ENCODE data around the gene LGI1. TPM values are rescaled to one million over a fixed set of nuclear protein-coding genes. Genes with fewer than 3 reads are reported as not detected.

Gene LGI1
- total and polyA plus RNA-seq, 9 of the 15 experiments (the other 6 are each of a cell fraction or from before 2014, with no cell fraction given) = not detected

DNA sequence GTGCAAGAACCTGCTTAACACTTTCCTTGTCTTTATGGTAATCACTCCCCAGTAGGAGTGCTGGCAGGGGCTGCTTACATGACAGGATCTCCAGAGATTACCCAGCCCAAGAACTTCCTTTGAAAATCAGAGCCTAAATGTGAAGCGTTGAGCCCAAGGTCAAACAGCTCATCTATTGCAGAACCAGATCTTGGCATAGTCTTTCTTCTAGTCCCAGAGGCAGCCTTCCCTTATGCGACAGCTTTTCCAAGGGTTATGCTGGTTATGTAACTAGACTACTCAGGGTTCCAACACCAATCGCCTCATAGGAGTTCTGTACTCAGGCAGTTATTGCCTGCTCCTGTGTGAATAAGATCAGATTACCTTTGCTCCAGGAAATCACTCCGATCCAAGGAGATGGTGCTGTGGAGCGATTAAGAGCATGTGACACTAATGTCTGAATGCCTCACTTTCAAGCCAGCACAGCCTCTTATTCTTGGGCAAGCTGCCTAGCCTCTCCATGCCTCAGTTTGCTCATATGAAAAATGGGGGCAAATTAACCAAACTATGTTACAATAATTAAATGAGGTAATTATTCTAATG, 8.4 kb upstream of the LGI1 start (continued):
- TF ChIP-seq, protein P1, sequence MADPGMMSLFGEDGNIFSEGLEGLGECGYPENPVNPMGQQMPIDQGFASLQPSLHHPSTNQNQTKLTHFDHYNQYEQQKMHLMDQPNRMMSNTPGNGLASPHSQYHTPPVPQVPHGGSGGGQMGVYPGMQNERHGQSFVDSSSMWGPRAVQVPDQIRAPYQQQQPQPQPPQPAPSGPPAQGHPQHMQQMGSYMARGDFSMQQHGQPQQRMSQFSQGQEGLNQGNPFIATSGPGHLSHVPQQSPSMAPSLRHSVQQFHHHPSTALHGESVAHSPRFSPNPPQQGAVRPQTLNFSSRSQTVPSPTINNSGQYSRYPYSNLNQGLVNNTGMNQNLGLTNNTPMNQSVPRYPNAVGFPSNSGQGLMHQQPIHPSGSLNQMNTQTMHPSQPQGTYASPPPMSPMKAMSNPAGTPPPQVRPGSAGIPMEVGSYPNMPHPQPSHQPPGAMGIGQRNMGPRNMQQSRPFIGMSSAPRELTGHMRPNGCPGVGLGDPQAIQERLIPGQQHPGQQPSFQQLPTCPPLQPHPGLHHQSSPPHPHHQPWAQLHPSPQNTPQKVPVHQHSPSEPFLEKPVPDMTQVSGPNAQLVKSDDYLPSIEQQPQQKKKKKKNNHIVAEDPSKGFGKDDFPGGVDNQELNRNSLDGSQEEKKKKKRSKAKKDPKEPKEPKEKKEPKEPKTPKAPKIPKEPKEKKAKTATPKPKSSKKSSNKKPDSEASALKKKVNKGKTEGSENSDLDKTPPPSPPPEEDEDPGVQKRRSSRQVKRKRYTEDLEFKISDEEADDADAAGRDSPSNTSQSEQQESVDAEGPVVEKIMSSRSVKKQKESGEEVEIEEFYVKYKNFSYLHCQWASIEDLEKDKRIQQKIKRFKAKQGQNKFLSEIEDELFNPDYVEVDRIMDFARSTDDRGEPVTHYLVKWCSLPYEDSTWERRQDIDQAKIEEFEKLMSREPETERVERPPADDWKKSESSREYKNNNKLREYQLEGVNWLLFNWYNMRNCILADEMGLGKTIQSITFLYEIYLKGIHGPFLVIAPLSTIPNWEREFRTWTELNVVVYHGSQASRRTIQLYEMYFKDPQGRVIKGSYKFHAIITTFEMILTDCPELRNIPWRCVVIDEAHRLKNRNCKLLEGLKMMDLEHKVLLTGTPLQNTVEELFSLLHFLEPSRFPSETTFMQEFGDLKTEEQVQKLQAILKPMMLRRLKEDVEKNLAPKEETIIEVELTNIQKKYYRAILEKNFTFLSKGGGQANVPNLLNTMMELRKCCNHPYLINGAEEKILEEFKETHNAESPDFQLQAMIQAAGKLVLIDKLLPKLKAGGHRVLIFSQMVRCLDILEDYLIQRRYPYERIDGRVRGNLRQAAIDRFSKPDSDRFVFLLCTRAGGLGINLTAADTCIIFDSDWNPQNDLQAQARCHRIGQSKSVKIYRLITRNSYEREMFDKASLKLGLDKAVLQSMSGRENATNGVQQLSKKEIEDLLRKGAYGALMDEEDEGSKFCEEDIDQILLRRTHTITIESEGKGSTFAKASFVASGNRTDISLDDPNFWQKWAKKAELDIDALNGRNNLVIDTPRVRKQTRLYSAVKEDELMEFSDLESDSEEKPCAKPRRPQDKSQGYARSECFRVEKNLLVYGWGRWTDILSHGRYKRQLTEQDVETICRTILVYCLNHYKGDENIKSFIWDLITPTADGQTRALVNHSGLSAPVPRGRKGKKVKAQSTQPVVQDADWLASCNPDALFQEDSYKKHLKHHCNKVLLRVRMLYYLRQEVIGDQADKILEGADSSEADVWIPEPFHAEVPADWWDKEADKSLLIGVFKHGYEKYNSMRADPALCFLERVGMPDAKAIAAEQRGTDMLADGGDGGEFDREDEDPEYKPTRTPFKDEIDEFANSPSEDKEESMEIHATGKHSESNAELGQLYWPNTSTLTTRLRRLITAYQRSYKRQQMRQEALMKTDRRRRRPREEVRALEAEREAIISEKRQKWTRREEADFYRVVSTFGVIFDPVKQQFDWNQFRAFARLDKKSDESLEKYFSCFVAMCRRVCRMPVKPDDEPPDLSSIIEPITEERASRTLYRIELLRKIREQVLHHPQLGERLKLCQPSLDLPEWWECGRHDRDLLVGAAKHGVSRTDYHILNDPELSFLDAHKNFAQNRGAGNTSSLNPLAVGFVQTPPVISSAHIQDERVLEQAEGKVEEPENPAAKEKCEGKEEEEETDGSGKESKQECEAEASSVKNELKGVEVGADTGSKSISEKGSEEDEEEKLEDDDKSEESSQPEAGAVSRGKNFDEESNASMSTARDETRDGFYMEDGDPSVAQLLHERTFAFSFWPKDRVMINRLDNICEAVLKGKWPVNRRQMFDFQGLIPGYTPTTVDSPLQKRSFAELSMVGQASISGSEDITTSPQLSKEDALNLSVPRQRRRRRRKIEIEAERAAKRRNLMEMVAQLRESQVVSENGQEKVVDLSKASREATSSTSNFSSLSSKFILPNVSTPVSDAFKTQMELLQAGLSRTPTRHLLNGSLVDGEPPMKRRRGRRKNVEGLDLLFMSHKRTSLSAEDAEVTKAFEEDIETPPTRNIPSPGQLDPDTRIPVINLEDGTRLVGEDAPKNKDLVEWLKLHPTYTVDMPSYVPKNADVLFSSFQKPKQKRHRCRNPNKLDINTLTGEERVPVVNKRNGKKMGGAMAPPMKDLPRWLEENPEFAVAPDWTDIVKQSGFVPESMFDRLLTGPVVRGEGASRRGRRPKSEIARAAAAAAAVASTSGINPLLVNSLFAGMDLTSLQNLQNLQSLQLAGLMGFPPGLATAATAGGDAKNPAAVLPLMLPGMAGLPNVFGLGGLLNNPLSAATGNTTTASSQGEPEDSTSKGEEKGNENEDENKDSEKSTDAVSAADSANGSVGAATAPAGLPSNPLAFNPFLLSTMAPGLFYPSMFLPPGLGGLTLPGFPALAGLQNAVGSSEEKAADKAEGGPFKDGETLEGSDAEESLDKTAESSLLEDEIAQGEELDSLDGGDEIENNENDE (IDR thresholded peaks at IDR 0.05; ENCODE audit: low read depth, low read length) = no peak
- TF ChIP-seq, protein P2, sequence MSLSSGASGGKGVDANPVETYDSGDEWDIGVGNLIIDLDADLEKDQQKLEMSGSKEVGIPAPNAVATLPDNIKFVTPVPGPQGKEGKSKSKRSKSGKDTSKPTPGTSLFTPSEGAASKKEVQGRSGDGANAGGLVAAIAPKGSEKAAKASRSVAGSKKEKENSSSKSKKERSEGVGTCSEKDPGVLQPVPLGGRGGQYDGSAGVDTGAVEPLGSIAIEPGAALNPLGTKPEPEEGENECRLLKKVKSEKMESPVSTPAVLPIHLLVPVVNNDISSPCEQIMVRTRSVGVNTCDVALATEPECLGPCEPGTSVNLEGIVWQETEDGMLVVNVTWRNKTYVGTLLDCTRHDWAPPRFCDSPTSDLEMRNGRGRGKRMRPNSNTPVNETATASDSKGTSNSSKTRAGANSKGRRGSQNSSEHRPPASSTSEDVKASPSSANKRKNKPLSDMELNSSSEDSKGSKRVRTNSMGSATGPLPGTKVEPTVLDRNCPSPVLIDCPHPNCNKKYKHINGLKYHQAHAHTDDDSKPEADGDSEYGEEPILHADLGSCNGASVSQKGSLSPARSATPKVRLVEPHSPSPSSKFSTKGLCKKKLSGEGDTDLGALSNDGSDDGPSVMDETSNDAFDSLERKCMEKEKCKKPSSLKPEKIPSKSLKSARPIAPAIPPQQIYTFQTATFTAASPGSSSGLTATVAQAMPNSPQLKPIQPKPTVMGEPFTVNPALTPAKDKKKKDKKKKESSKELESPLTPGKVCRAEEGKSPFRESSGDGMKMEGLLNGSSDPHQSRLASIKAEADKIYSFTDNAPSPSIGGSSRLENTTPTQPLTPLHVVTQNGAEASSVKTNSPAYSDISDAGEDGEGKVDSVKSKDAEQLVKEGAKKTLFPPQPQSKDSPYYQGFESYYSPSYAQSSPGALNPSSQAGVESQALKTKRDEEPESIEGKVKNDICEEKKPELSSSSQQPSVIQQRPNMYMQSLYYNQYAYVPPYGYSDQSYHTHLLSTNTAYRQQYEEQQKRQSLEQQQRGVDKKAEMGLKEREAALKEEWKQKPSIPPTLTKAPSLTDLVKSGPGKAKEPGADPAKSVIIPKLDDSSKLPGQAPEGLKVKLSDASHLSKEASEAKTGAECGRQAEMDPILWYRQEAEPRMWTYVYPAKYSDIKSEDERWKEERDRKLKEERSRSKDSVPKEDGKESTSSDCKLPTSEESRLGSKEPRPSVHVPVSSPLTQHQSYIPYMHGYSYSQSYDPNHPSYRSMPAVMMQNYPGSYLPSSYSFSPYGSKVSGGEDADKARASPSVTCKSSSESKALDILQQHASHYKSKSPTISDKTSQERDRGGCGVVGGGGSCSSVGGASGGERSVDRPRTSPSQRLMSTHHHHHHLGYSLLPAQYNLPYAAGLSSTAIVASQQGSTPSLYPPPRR (CRISPR knock-in tag; IDR thresholded peaks at IDR 0.05; ENCODE audit: borderline replicate concordance) = no peak
- TF ChIP-seq ZC3H8 (IDR thresholded peaks at IDR 0.05) (no peak), NRF1 (conservative IDR thresholded peaks at IDR 0.05 in 1 of 2, IDR thresholded peaks at IDR 0.05 in 1 of 2) (no peak), HNRNPL (IDR thresholded peaks at IDR 0.05; ENCODE audit: low read depth, low read length) (no peak)

Measured in K562 (cell line).